K562 (cell line): Measurements from ENCODE around the gene MCEE. TPM values are rescaled to one million over a fixed set of nuclear protein-coding genes. Genes with fewer than 3 reads are reported as not detected.

Experiments
- ATAC-seq: fragments of 200-7000 bp; cut with Tn5 transposase; 3 replicates; pipeline ENCODE4 v1.9.1; 2020; ENCODE audit warnings: moderate library complexity
- BruUV-seq: library from RNA; stranded (reverse); fragments of 400-500 nt; replicated peaks from 2 replicates; lab custom pipeline; 2021; lab: Mats Ljungman, UMichigan
- CTCF ChIA-PET: fragments of 300-600 bp; formaldehyde crosslinking; extraction: SDS; loops from one replicate; lab custom pipeline; 2021; ENCODE audit warnings: low intra/inter-chr PET ratio; lab: Yijun Ruan, JAX
- POLR2A ChIA-PET: fragments of 300-600, 350-650 bp; sonication (Branson Sonifier 250); formaldehyde crosslinking; extraction: SDS; loops from one replicate; lab custom pipeline; 2021; ENCODE audit warnings: antibody characterized with exemption, inconsistent platforms; lab: Yijun Ruan, JAX
- DNase-seq, 4 experiments: peaks; one replicate each; pipeline versions ENCODE4 v3.0.0 to v3.0.0-alpha.2; 2011 to 2018; ENCODE audit warnings: low spot score in 3 of 4, mixed read lengths in 3 of 4; ENCODE audit errors: extremely low read depth in 1 of 4
- FAIRE-seq: peaks from 2 replicates; lab custom pipeline; 2011; peaks lifted over from hg19 to GRCh38; lab: Jason Lieb, UNC
- H2AFZ ChIP-seq: 2 replicates; pipeline ENCODE4 v1.6.0; 2011; ENCODE audit warnings: low read depth, low read length, control low read depth, inconsistent platforms
- H3K27ac ChIP-seq: fragments of 200-600 bp; 3 replicates; pipeline ENCODE4 v1.8.0; 2011; ENCODE audit warnings: low read depth, mild to moderate bottlenecking, control low read depth, inconsistent platforms, low read length, moderate library complexity, mixed read lengths; ENCODE audit errors: extremely low read depth
- H3K27me3 ChIP-seq, 2 experiments: fragments of 300-600 bp in 1 of 2; 2 replicates in 1 of 2; 3 replicates in 1 of 2; pipeline versions ENCODE4 v1.6.0 to v1.8.0; 2011; ENCODE audit warnings: inconsistent platforms in 2 of 2, low read length in 2 of 2, mild to moderate bottlenecking in 1 of 2, mixed read lengths in 1 of 2, moderate library complexity in 1 of 2; ENCODE audit not compliant: control insufficient read depth in 2 of 2, insufficient read depth in 2 of 2
- H3K36me3 ChIP-seq: fragments of 300-600 bp; 3 replicates; pipeline ENCODE4 v1.8.0; 2011; ENCODE audit warnings: mild to moderate bottlenecking, low read length, inconsistent platforms; ENCODE audit not compliant: control insufficient read depth, insufficient read depth
- H3K4me1 ChIP-seq, 2 experiments: fragments of 200-600 bp in 1 of 2; replicated peaks in 1 of 2; 2 replicates in 1 of 2; 3 replicates in 1 of 2; pipeline versions ENCODE4 v1.5.1 to v1.8.0; 2011; ENCODE audit warnings: inconsistent platforms in 2 of 2, low read length in 2 of 2, mild to moderate bottlenecking in 1 of 2, mixed read lengths in 1 of 2, moderate library complexity in 1 of 2; ENCODE audit not compliant: control insufficient read depth in 2 of 2, insufficient read depth in 2 of 2
- H3K4me2 ChIP-seq: 2 replicates; pipeline ENCODE4 v1.6.1; 2011; ENCODE audit warnings: low read length, control low read depth, inconsistent platforms, mixed read lengths; ENCODE audit not compliant: insufficient read depth
- H3K4me3 ChIP-seq: fragments of 200-600 bp; sonication (generic), shearing (Covaris generic); 2 replicates; pipeline ENCODE4 v1.5.1; 2016; ENCODE audit warnings: control low read depth, inconsistent platforms
- H3K79me2 ChIP-seq: fragments of 200-600 bp; 3 replicates; pipeline ENCODE4 v1.8.0; 2011; ENCODE audit warnings: low read length, inconsistent platforms; ENCODE audit not compliant: control insufficient read depth, insufficient read depth
- H3K9ac ChIP-seq, 2 experiments: 2 replicates each; pipeline versions ENCODE4 v1.6.0 to v1.6.1; 2011; ENCODE audit warnings: low read depth in 2 of 2, low read length in 2 of 2, control low read depth in 1 of 2, inconsistent platforms in 1 of 2, mild to moderate bottlenecking in 1 of 2, mixed read lengths in 1 of 2; ENCODE audit not compliant: insufficient read depth in 1 of 2
- H3K9me1 ChIP-seq: one replicate; pipeline ENCODE4 v1.6.0; 2011; ENCODE audit warnings: inconsistent platforms, mild to moderate bottlenecking, low read length, moderate library complexity; ENCODE audit not compliant: control insufficient read depth, insufficient read depth
- H3K9me3 ChIP-seq: replicated peaks from 2 replicates; pipeline ENCODE4 v1.5.1; 2011; ENCODE audit warnings: low read depth, low read length, inconsistent platforms; ENCODE audit not compliant: control insufficient read depth, insufficient read depth
- H4K20me1 ChIP-seq: replicated peaks from 2 replicates; pipeline ENCODE4 v1.6.1; 2011; ENCODE audit warnings: low read length, inconsistent platforms, mixed read lengths; ENCODE audit not compliant: control insufficient read depth, insufficient read depth
- DDX20 ChIP-seq: fragments of 450-650 bp; IDR thresholded peaks from 2 replicates; pipeline ENCODE4 v1.6.1; 2016; ENCODE audit warnings: missing genetic modification characterization, low read depth, mild to moderate bottlenecking, missing compliant biosample characterization, moderate library complexity
- POLR2A ChIP-seq: fragments of 450-650 bp; conservative IDR thresholded peaks from 2 replicates; pipeline ENCODE4 v1.6.1; 2016
- RBBP5 ChIP-seq: fragments of 200-600 bp; sonication (generic); IDR thresholded peaks from 2 replicates; pipeline ENCODE4 v1.6.1; 2012; ENCODE audit warnings: borderline replicate concordance, mild to moderate bottlenecking, low read length, control low read depth, inconsistent platforms; ENCODE audit not compliant: insufficient read depth, poor library complexity, severe bottlenecking
- SUPT5H ChIP-seq: fragments of 450-650 bp; IDR thresholded peaks from 2 replicates; pipeline ENCODE4 v1.6.1; 2016
- ZNF431 ChIP-seq: sonication (generic); formaldehyde crosslinking; IDR thresholded peaks from 2 replicates; pipeline ENCODE4 v1.8.0; 2022; ENCODE audit warnings: mild to moderate bottlenecking, missing genetic modification reagents
- WGBS: fragments of 100-300 bp; shearing (Covaris generic); methylation state at CpG from one replicate; pipeline ENCODE4 v1.1.6; 2016; ENCODE audit warnings: low coverage, mixed read lengths; ENCODE audit not compliant: insufficient coverage; ENCODE audit errors: missing lambda C conversion rate; 5-methylcytosine and 5-hydroxymethylcytosine counted together
- in situ Hi-C: fragments of 300-500 bp; cut with MboI; formaldehyde crosslinking; loops from 4 replicates; pipeline ENCODE4 v1.15.0; 2018; ENCODE audit warnings: inconsistent platforms, mixed read lengths
- intact Hi-C: fragments of 100-400 bp; cut with micrococcal nuclease; formaldehyde crosslinking; loops from 2 replicates; pipeline ENCODE4 v1.14.2; 2022
- polyA plus RNA-seq, 8 experiments: library from polyadenylated mRNA; depleted of rRNA in 4 of 8; stranded (reverse) in 5 of 8; unstranded in 3 of 8; fragments of >200 nt; fragmentation: Nextera tagmentation in 2 of 8; fragmentation: Illumina TruSeq in 1 of 8; extraction: Ambion mirVana in 2 of 8; extraction: Trizol in 1 of 8; gene quantifications; 2 replicates each; pipeline versions ENCODE4 v1.2.1 to v1.2.3, GENCODE V29; 2011 to 2014; ENCODE audit warnings: inconsistent platforms in 1 of 8, missing spikeins in 1 of 8
- total RNA-seq, 7 experiments: library from RNA; depleted of rRNA in 6 of 7; stranded (reverse); fragments of >200 nt in 6 of 7; fragmentation: Illumina TruSeq in 2 of 7; extraction: Trizol in 2 of 7; gene quantifications; 2 replicates each; pipeline versions ENCODE4 v1.2.1 to v1.2.3, GENCODE V29; 2011 to 2021; ENCODE audit warnings: low replicate concordance in 1 of 7
- TF ChIP-seq, protein P1 (sequence below), 2 experiments: fragments of 450-650 bp; formaldehyde crosslinking in 1 of 2; IDR thresholded peaks; 2 replicates each; pipeline versions ENCODE4 v1.4.0 to v1.6.1; 2014 to 2020; ENCODE audit warnings: mild to moderate bottlenecking in 2 of 2, borderline replicate concordance in 1 of 2, low read depth in 1 of 2

Gene MCEE
- total and polyA plus RNA-seq, 9 of the 15 experiments (the other 6 are each of a cell fraction or from before 2014, with no cell fraction given) = 15.6 to 49.1 (median 24.5) TPM

DNA sequence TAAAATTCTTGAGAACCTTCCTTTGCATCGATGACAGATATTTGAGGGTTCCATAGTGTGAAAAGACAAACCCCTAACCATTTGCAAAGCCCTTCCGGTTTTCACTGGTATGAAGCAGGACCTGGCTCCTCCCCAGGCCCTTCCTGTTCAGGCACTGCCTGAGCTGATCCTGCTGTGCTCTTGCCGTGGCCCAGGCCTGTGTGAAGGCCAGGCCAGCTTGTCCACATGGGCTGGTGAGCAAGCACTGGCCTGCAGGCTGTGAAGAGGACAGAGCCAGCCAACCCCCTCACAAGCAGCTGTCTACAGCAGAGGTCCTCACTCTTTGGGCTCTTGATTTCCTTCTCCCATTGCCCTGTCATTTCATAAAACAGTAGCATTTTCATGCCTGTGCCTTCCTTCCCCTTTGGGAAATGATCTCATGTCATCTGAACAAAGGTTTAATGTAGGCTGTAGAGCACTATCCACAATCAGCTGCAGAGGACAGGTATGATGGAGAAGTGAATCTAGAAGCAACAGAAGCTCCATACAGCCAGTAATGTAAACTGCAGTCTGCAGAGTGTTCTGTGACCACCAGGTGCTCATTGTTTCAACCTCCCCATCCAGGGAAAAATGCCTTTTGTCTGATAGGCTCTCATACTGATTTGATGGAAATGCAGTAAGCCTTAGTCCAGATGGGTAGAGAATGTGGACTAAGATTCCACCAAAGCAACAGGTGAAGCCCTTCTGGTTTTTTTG is 20.2 kb upstream of the MCEE start:
- peaks cover 7 to 19% of the 10 kb centered on the region in 2 experiments; a peak in 4 of 5 replicates for H3K27me3 ChIP-seq
- H3K79me2 ChIP-seq = no peaks in the 10 kb centered on the region
- ChIA-PET CTCF (no interaction called here), POLR2A (interaction anchor here (1.5 to 1.8 kb wide), 2 partner anchors 11 to 19 kb away, joined by 3 to 6 read pairs; no protein-coding TSS in a partner anchor)
- peaks cover 52% of the 10 kb centered on the region for H3K36me3 ChIP-seq
- no peak overlapping the region for H3K9ac ChIP-seq
- H4K20me1 ChIP-seq = peaks cover 12% of the 10 kb centered on the region; the same call in 1 of the 2 replicates
- BruUV-seq = no TSS peak
- intact Hi-C loops = loop anchor here (10.0 kb wide), 1 partner anchor 145 kb away; no protein-coding TSS in a partner anchor
- no peak overlapping the region for H2AFZ ChIP-seq
- H3K27ac ChIP-seq = no peak overlapping the region
- H3K4me3 ChIP-seq = no peak overlapping the region
- H3K4me2 ChIP-seq = no peak overlapping the region
- ATAC-seq (peak; percentile 42; the same call in 2 of the 3 replicates), DNase-seq (no peak), FAIRE-seq (peak; percentile 29)
- in situ Hi-C loops = no loop called here
- no peaks in the 10 kb centered on the region for H3K9me3 ChIP-seq
- H3K4me1 ChIP-seq = no peaks in the 10 kb centered on the region; a peak in 1 of 5 replicates
- H3K9me1 ChIP-seq = no peaks in the 10 kb centered on the region
- 80% methylated on average over 3 of the region's 3 CpGs for WGBS
- TF ChIP-seq, protein P1, sequence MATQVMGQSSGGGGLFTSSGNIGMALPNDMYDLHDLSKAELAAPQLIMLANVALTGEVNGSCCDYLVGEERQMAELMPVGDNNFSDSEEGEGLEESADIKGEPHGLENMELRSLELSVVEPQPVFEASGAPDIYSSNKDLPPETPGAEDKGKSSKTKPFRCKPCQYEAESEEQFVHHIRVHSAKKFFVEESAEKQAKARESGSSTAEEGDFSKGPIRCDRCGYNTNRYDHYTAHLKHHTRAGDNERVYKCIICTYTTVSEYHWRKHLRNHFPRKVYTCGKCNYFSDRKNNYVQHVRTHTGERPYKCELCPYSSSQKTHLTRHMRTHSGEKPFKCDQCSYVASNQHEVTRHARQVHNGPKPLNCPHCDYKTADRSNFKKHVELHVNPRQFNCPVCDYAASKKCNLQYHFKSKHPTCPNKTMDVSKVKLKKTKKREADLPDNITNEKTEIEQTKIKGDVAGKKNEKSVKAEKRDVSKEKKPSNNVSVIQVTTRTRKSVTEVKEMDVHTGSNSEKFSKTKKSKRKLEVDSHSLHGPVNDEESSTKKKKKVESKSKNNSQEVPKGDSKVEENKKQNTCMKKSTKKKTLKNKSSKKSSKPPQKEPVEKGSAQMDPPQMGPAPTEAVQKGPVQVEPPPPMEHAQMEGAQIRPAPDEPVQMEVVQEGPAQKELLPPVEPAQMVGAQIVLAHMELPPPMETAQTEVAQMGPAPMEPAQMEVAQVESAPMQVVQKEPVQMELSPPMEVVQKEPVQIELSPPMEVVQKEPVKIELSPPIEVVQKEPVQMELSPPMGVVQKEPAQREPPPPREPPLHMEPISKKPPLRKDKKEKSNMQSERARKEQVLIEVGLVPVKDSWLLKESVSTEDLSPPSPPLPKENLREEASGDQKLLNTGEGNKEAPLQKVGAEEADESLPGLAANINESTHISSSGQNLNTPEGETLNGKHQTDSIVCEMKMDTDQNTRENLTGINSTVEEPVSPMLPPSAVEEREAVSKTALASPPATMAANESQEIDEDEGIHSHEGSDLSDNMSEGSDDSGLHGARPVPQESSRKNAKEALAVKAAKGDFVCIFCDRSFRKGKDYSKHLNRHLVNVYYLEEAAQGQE (IDR thresholded peaks at IDR 0.05; ENCODE audit: borderline replicate concordance) = 0 out of 2 replicates have a peak, but pooled peaks have one; percentile 18
- TF ChIP-seq, protein P1 (CRISPR knock-in tag; IDR thresholded peaks at IDR 0.05; ENCODE audit: low read depth) = no peak
- no peak for TF ChIP-seq DDX20
- TF ChIP-seq SUPT5H = peak; percentile 56
- no peak for TF ChIP-seq ZNF431 (CRISPR knock-in tag)
- TF ChIP-seq POLR2A = peak; percentile 59; the same call in 1 of the 2 replicates
- TF ChIP-seq RBBP5 = no peak
